Large intestine (tissue), 3 donors: ENCODE measurements around the gene SLC23A2. TPM values are rescaled to one million over a fixed set of nuclear protein-coding genes. Genes with fewer than 3 reads are reported as not detected.
A peak's percentile ranks its signal among the peaks of the same experiment; 100 is the strongest.

Experiments
- DNase-seq, 2 donors: peaks; one replicate each; pipeline versions ENCODE4 v3.0.0 to v3.0.0-alpha.2; 2013
- H3K27ac ChIP-seq: one replicate; pipeline ENCODE4 v1.5.1; 2013; ENCODE audit warnings: low read length
- H3K27me3 ChIP-seq: 2 replicates; pipeline ENCODE4 v1.6.1; 2013; ENCODE audit warnings: low read length; ENCODE audit not compliant: control insufficient read depth, insufficient read depth
- H3K36me3 ChIP-seq: 2 replicates; pipeline ENCODE4 v1.6.1; 2013; ENCODE audit warnings: low read length; ENCODE audit not compliant: control insufficient read depth, insufficient read depth
- H3K4me1 ChIP-seq: one replicate; pipeline ENCODE4 v1.6.1; 2013; ENCODE audit warnings: low read length; ENCODE audit not compliant: control insufficient read depth, insufficient read depth
- H3K4me3 ChIP-seq: one replicate; pipeline ENCODE4 v1.5.1; 2013; ENCODE audit warnings: low read length
- H3K9me3 ChIP-seq: one replicate; pipeline ENCODE4 v1.6.1; 2013; ENCODE audit warnings: mild to moderate bottlenecking, low read depth, low read length, moderate library complexity; ENCODE audit not compliant: control insufficient read depth
- WGBS: methylation state at CpG from one replicate; pipeline ENCODE4 v1.1.5; 2013; ENCODE audit warnings: low lambda C conversion rate; ENCODE audit not compliant: insufficient coverage; 5-methylcytosine and 5-hydroxymethylcytosine counted together
- polyA plus RNA-seq: library from polyadenylated mRNA; unstranded; fragments of 120-200 nt; gene quantifications from one replicate; pipeline ENCODE4 v1.2.1, GENCODE V29; 2013

SLC23A2 gene
- polyA plus RNA-seq, 1 donor: 11.3 TPM

- H3K4me3 ChIP-seq: no peak overlapping the region
- no peaks in the 10 kb centered on the region for H3K9me3 ChIP-seq
- peaks cover 4% of the 10 kb centered on the region for H3K4me1 ChIP-seq
- no peak overlapping the region for H3K27ac ChIP-seq
- peak in 1 of 2 donors; percentile 42 for DNase-seq
- H3K27me3 ChIP-seq: no peaks in the 10 kb centered on the region
- 78% methylated on average over 3 of the region's 16 CpGs for WGBS
- H3K36me3 ChIP-seq: no peaks in the 10 kb centered on the region
Measured at GRCh38 chr20:4835244-4836177, 165.8 kb downstream of the SLC23A2 start.

GRCh38 chr20:4833074-4833728, 168.1 kb downstream of the SLC23A2 start:
- WGBS: 85% methylated on average over 6 of the region's 6 CpGs
- Histone ChIP-seq H3K4me3 (no peak overlapping the region), H3K9me3 (no peaks in the 10 kb centered on the region), H3K27me3 (no peaks in the 10 kb centered on the region), H3K36me3 (no peaks in the 10 kb centered on the region), H3K27ac (no peak overlapping the region), H3K4me1 (peaks cover 4% of the 10 kb centered on the region)
- no peak for DNase-seq

- H3K27me3 ChIP-seq: no peaks in the 10 kb centered on the region
- peaks cover 4% of the 10 kb centered on the region for H3K4me1 ChIP-seq
- DNase-seq: no peak
- H3K27ac ChIP-seq: no peak overlapping the region
- no CpG with 5 or more reads among the region's 2 CpGs for WGBS
- no peaks in the 10 kb centered on the region for H3K36me3 ChIP-seq
- no peaks in the 10 kb centered on the region for H3K9me3 ChIP-seq
- H3K4me3 ChIP-seq: no peak overlapping the region
Measured at GRCh38 chr20:4832469-4832868, 168.8 kb downstream of the SLC23A2 start.

GRCh38 chr20:4830696-4831095, 170.6 kb downstream of the SLC23A2 start:
- peaks cover 4% of the 10 kb centered on the region for H3K4me1 ChIP-seq
- H3K4me3 ChIP-seq: no peak overlapping the region
- WGBS: 66% methylated on average over 2 of the region's 2 CpGs
- no peaks in the 10 kb centered on the region for H3K36me3 ChIP-seq
- no peaks in the 10 kb centered on the region for H3K9me3 ChIP-seq
- DNase-seq: no peak
- H3K27ac ChIP-seq: no peak overlapping the region
- H3K27me3 ChIP-seq: no peaks in the 10 kb centered on the region

GRCh38 chr20:4830259-4830658, 171.1 kb downstream of the SLC23A2 start:
- Histone ChIP-seq H3K9me3 (no peaks in the 10 kb centered on the region), H3K27ac (no peak overlapping the region), H3K27me3 (no peaks in the 10 kb centered on the region), H3K36me3 (no peaks in the 10 kb centered on the region), H3K4me3 (no peak overlapping the region), H3K4me1 (peaks cover 1% of the 10 kb centered on the region)
- no peak for DNase-seq
- no CpG with 5 or more reads among the region's 3 CpGs for WGBS

GRCh38 chr20:4829514-4830215, 171.6 kb downstream of the SLC23A2 start:
- no peak overlapping the region for H3K27ac ChIP-seq
- H3K9me3 ChIP-seq: no peaks in the 10 kb centered on the region
- no peak for DNase-seq
- H3K4me3 ChIP-seq: no peak overlapping the region
- no peaks in the 10 kb centered on the region for H3K4me1 ChIP-seq
- 33% methylated on average over 1 of the region's 4 CpGs for WGBS
- H3K36me3 ChIP-seq: no peaks in the 10 kb centered on the region
- H3K27me3 ChIP-seq: no peaks in the 10 kb centered on the region

- H3K4me3 ChIP-seq: no peak overlapping the region
- H3K27me3 ChIP-seq: peaks cover 3% of the 10 kb centered on the region
- 100% methylated on average over 1 of the region's 14 CpGs for WGBS
- no peak for DNase-seq
- H3K27ac ChIP-seq: no peak overlapping the region
- no peaks in the 10 kb centered on the region for H3K36me3 ChIP-seq
- H3K9me3 ChIP-seq: no peaks in the 10 kb centered on the region
- H3K4me1 ChIP-seq: no peaks in the 10 kb centered on the region
Measured at GRCh38 chr20:4828830-4829513, 172.3 kb downstream of the SLC23A2 start.

- WGBS: no CpG with 5 or more reads among the region's 5 CpGs
- H3K9me3 ChIP-seq: no peaks in the 10 kb centered on the region
- H3K27me3 ChIP-seq: peaks cover 34% of the 10 kb centered on the region
- H3K36me3 ChIP-seq: no peaks in the 10 kb centered on the region
- H3K4me1 ChIP-seq: peaks cover 2% of the 10 kb centered on the region
- no peak overlapping the region for H3K27ac ChIP-seq
- peak overlapping the region; percentile 43 for H3K4me3 ChIP-seq
- no peak for DNase-seq
Measured at GRCh38 chr20:4821590-4821989, 179.7 kb downstream of the SLC23A2 start.

- no peaks in the 10 kb centered on the region for H3K36me3 ChIP-seq
- peak overlapping the region; percentile 7 for H3K27ac ChIP-seq
- peaks cover 2% of the 10 kb centered on the region for H3K4me1 ChIP-seq
- no peaks in the 10 kb centered on the region for H3K9me3 ChIP-seq
- H3K4me3 ChIP-seq: no peak overlapping the region
- no CpG with 5 or more reads among the region's 14 CpGs for WGBS
- no peak for DNase-seq
- H3K27me3 ChIP-seq: peaks cover 34% of the 10 kb centered on the region
Measured at GRCh38 chr20:4820806-4821518, 180.3 kb downstream of the SLC23A2 start.
